DOHH2 (cell line): ENCODE measurements around the gene RAB33A.

ENCODE experiments used
- EZH2phosphoT487 ChIP-seq: fragments of 200-600 bp; sonication (generic); IDR thresholded peaks from 2 replicates; pipeline ENCODE4 v1.6.1; 2017; ENCODE audit warnings: borderline replicate concordance, mild to moderate bottlenecking, antibody characterized with exemption, low read length, moderate library complexity, mixed read lengths
- TF ChIP-seq, protein P1 (sequence below): fragments of 200-600 bp; sonication (generic); IDR thresholded peaks from one replicate; pipeline ENCODE4 v1.5.1; 2014; ENCODE audit warnings: antibody characterized with exemption, mild to moderate bottlenecking, low read depth, low read length; ENCODE audit not compliant: poor library complexity, severe bottlenecking

DNA sequence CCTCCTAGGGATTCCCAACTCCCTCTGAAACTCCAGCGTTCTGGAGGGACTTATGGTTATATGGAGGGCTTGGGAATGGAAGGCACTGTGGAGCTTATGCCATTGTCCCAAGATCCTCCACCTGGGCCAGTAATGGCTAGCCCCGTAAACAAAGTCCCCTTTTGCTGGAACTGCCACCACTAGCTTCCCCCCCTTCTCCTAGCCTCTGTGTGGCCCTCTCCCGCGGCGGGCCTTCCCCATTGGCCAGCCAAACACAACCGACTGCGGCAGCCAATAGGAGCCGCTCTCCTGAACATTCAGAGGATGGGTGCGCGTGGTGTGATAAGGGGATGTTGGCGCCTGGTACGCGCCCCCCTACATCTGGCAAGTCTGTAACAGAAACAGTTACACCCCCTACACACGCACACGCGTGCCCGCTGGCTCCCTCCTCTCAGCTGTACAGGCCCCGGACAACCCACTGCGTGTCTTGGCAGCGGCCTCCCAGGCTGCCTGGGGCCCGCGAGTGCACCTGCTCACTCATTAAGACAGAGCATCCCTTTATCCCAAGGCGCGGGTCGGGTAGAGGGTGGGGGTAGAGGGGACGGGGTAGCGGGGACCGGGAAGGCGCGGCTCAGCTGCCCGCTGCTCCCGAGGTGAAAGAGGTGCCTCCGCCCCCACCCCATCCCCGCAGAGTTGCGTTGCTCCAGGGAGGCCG lies 863 bp upstream of the RAB33A start:
- TF ChIP-seq, protein P1, sequence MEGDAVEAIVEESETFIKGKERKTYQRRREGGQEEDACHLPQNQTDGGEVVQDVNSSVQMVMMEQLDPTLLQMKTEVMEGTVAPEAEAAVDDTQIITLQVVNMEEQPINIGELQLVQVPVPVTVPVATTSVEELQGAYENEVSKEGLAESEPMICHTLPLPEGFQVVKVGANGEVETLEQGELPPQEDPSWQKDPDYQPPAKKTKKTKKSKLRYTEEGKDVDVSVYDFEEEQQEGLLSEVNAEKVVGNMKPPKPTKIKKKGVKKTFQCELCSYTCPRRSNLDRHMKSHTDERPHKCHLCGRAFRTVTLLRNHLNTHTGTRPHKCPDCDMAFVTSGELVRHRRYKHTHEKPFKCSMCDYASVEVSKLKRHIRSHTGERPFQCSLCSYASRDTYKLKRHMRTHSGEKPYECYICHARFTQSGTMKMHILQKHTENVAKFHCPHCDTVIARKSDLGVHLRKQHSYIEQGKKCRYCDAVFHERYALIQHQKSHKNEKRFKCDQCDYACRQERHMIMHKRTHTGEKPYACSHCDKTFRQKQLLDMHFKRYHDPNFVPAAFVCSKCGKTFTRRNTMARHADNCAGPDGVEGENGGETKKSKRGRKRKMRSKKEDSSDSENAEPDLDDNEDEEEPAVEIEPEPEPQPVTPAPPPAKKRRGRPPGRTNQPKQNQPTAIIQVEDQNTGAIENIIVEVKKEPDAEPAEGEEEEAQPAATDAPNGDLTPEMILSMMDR, result no peak
- TF ChIP-seq EZH2phosphoT487, result no peak
